NCI-H446 treated with DMSO at 0.1 percent for 48 hours (cell line): Measurements from ENCODE around the gene HMOX1.
A peak's percentile ranks its signal among the peaks of the same experiment; 100 is the strongest.

Source experiments
- DNase-seq: peaks from one replicate; lab custom pipeline; 2025; lab: John Stamatoyannopoulos, UW

HMOX1 gene

DNA sequence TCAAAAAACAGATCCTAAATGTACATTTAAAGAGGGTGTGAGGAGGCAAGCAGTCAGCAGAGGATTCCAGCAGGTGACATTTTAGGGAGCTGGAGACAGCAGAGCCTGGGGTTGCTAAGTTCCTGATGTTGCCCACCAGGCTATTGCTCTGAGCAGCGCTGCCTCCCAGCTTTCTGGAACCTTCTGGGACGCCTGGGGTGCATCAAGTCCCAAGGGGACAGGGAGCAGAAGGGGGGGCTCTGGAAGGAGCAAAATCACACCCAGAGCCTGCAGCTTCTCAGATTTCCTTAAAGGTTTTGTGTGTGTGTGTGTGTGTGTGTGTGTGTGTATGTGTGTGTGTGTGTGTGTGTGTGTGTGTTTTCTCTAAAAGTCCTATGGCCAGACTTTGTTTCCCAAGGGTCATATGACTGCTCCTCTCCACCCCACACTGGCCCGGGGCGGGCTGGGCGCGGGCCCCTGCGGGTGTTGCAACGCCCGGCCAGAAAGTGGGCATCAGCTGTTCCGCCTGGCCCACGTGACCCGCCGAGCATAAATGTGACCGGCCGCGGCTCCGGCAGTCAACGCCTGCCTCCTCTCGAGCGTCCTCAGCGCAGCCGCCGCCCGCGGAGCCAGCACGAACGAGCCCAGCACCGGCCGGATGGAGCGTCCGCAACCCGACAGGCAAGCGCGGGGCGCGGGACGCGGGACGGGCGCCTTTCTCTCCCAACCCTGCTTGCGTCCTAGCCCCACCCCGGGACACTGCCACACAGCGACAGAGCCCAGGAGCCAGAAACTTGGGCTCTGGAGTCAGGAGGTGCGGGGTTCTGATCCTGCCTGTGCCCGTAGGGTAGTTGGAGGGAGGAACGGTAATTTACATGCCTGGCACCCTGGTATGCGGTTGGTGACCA, at the start of gene HMOX1:
HMOX1 (plus strand) TSS at position 560 of the 887 bp plus-strand sequence; CDS start at position 638, 78 bp downstream.
- DNase-seq, result no peak

GRCh38 chr22:35332278-35332677, 48.6 kb upstream of the HMOX1 start:
- no peak for DNase-seq

DNA sequence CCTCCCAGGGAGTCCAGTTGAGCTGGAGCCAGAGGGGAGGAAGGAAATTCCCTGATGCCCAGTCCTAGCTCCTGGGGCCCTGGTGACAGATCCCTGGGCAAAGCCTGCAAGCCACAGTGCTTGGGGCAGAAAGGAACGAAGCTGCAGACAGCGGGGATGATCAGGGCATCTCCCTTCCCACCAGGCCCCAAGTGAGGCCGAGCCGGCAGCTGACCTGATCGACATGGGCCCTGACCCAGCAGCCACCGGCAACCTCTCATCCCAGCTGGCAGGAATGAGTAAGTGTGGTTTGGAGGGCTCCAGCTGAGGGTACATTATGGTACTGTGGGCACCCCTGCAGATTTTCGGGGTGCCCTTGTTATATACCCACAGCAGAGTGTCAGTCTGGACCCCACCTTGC, 47.7 kb upstream of the HMOX1 start:
- DNase-seq, result no peak

DNA sequence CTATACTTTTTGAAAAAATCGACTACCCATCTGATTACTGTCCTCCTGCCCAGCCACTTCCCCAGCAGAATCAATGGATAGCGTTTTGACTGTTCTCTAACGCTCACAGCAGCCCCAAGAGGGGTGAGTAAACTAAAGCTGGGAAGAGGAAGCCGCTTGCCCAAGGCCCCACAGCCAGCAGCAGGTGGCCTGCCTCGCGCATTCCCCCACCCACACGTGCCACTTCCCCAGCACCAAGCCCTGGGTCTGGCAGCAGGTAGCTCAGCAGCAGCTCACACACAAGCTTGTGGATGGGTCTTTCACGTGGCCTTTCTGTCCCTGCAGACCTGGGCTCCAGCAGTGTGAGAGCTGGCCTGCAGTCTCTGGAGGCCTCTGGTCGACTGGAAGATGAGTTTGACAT, 46.9 kb upstream of the HMOX1 start:
- DNase-seq, result no peak

DNA sequence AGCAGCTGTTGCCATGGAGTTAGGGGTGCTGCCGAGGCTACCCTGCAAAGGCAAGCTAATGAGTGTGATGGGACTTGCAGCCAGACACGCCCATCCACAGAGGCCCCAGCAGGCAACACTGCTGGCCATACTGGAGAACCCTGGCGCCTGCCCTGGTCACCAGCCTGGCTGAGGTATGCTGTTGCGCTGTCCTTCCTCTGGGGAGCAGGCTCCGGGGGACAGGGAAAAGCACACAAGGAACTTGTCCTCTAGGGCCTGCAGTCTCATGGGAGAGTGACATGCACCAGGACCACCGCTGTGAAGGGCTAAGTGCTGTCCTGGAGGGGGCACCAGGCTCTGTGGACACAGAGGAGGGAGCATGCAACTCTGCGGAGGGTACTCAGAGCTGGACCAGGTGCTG, 45.4 kb upstream of the HMOX1 start:
- no peak for DNase-seq

GRCh38 chr22:35335936-35336781, 44.7 kb upstream of the HMOX1 start:
- no peak for DNase-seq

GRCh38 chr22:35337932-35338331, 43.0 kb upstream of the HMOX1 start:
- DNase-seq, result no peak

DNA sequence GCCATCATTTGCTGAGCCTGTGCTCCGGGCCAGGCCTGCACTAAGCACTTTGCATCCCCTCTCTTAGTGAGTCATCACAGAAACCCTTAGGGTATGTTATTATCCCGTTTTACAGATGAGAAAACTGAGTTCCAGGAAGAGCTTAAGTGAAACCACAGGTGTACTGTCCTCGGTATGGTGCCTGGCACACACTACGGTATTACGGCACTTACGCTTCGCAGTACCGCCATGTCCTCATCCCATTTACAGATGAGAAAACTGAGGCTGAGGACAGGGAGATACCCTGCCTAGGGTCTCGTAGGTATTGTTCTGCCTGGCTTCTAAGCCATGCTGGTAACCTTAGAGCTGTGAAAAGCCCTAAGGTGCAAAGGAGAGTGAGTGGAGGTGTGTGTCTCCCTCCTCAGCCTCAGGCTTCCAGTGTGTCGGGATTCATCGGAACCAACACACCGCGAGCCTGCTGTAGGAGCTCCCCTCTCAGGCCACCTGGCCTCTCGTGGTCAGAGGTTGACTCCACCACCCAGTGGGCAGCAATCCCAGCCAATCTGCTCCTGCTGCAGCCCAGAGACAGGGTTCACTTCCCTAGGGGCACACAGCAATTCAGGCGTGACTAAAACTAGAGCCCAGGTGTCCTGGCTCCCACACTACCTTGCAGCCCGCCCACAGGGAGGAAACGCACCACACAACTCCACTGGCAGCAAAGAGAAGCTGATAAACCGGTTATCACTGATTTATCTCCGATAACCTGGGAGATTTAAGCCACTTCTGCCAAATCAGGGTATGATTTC, 39.6 kb upstream of the HMOX1 start:
- DNase-seq, result no peak

DNA sequence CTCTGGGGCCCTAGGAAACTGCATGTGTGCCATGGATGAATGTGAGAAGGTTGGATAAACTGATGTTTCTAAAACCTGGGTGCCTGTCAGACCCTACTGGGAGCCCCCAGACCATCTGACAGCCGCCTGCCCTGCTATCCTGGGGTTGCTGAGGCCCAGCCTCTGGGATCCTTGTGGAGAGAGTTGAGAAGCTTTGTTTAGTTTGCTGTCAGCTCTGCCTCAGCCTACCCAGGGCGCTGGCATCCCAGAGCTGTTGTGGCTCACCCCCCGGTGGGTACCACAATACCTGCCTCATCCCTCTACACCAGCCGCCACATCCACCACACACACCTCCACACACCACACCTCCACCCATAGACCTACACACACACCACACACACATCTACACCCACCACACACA, 38.5 kb upstream of the HMOX1 start:
- DNase-seq, result no peak

- DNase-seq, result no peak
Measured at GRCh38 chr22:35343664-35344550, 37.0 kb upstream of the HMOX1 start.

DNA sequence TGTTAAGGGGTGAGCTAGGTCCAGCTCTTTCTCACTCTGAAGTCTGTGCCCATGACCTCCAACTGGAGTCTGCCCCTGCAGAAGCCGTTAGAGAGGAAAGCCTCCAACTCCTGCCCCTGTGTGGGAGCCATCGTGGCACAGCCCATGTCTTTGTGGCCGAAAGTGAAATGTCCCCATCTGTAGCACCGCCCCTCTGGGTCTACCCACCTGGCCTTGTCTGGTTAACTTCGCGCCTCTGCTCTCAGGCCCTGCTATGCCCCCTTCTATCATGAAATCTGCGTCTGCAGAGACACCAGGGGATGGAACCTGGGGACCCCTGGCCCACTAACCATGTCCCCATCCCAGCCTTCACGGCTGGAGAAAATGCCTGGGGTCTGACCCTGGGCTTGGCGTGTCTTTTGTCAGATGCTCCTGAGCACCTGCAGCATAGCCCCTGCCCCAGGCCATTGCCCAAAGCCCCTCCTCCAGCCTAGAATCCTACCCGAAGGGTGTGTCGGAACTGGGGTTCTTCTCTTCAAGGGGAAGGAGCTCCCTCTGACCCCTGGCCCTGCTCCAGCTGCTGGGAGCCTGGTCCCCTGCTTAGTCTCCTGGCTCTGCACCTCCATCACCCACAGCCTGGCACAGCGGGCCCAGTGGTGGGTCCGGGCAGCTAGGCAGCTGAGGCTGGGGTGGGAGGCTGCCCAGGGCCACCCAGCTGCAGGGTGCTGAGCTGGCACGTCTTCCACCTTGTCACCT, 35.8 kb upstream of the HMOX1 start:
- DNase-seq, result no peak

DNA sequence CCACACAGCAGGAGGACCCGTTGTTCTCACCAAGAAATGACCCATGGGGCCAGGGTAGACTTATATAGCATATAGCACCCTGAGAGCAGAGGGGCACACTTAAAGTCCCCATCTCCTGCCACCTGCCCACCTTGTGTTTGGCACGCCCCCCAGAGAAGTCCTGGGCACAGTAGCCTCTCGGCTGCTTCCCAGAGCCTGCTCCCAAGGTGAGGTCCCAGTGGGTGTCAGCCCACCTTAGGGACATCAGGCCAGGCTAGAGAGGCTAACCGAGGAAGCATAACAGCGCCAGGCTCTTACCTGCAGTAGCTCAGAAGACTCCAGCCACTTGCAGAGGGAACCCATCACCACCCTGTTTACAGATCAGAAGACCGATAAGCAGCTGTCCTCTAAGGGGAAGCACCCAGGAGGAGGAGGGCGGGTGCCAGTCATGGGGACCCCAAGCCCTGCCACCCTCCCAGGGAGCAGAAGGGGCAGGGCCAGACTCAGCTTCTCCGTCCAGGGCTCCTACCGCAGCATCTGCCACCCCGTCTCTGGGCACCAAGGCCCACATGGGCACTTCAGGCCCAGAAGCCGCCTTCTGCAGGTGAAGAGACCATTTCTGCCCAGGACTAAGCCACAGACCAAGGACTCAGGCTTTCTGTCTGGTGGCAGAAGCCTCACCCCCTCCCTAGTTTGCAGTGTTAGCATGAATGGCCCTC, 34.9 kb upstream of the HMOX1 start:
- no peak for DNase-seq

DNA sequence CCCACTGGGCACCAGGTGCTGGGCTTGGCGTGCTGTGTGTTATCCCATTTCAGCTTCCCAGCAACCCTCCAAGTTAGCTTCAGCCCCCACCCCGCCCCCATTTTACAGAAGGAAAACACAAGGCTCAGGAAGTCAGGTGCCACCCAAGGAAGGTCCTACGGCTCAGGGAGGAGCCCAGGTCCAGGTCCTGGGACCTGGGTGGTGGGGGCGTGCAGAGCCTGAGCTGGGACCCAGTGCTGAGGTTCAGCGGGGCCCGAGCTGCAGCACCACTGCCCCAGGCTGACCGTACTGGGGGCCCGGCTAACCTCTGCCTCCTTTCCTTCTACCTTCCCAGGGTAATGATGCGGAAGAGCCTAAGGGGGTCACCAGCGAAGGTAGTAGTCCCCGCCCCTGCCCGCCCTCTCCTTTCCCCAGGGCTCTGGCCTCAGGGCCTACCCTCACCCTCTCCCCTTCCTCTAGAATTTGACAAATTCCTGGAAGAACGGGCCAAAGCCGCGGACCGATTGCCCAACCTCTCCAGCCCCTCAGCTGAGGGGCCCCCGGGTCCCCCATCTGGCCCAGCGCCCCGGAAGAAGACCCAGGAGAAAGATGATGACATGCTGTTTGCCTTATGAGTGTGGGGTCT, 34.2 kb upstream of the HMOX1 start:
- no peak for DNase-seq

GRCh38 chr22:35347462-35347861, 33.4 kb upstream of the HMOX1 start:
- no peak for DNase-seq

DNA sequence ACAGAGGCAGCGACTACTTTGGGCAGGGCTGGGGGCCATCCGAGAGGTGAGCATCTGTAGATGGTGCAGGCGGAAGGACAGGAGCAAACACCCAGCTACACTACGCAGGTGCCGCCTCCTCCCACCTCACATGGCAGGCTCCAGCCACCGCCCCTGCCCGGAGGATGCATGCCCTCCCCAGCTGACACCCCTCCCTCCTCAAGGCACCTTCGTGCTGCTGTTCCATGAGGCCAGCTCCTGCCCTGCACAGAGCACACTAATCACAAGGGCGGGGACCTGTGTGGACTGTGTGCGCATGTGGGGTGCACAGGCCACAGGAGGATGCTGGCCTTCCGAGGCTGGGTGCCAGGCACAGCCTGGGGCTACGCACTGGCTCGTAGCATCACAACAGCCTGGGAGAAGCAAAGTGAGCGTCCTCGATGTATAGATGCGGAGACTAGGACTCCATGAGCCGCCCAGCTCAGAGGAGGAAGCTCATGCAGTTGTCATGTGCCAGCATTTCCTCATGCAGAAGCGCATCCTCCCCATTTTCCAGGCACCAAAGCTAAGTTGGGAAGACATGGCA, 32.8 kb upstream of the HMOX1 start:
- no peak for DNase-seq

DNA sequence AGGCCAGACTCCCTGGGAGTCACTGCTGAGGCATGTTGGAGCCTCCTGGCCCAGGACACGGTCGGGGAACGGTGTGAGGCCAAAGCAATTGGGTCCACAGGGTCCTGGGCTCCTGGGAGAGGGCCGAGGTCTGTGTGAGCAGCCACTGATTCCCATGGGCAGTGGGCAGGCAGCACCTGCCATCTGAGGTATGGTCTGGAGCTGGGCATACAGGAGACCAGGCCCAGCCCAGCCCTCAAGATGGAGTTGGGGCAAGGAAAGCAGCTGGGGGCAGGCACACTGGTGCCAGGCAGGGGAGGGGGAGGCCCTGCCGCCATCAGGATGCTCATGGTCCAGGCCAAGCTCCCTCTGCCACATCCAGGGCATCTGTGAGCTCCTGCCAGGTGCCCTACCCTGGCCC, 32.2 kb upstream of the HMOX1 start:
- no peak for DNase-seq

GRCh38 chr22:35349368-35349703, 31.6 kb upstream of the HMOX1 start:
- no peak for DNase-seq

DNA sequence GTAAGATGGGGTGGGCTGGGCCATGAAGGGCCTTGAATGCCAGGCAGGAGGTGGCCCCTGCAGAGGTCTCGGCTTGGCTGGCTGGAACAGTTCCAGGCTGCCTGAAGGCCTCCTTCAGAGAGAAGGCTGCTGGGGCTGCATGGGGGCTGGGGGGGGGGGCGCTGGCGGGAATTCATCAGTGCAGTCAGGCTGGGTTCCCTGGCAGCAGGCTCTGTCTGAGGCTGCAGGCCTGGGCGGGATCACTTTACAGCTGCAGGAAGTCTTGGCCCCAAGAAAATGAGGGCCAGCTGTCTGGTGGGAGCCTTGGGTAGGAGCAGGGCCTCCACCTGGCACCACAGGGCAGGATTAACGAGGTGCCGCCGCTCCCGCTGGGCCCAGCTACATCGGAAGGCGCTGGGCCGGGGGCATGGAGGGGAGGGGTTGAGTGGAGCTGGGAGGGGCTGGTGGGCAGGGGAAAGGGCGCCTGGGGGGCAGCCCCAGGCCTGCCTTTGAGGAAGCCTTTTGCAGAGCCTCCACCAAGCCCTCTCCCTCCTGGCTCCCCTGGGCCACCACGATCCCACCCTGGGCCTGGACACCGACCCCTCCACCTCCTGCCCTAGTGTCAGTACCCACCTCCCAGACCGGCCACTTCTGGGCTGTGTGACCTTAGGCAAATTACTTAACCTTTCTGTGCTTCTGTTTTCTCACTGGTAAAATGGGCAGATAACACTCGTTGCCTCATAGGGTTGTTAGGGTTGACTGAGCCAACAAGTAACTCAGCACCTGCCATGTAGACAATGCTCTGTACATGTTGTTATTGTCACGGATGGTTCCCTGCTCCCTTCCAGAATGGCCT, 31.0 kb upstream of the HMOX1 start:
- DNase-seq, result peak; percentile 30
